ENCODE data around the gene AUTS2.
"Not testable (repeated sequence)": the region's sequence is repeated elsewhere in the genome, so short reads cannot be mapped to it uniquely, and the experiment has no call there.

AUTS2 gene

GRCh38 chr7:70594170-70594569, 995.9 kb downstream of the AUTS2 start:
- DNase-seq (ENCODE audit: low read depth in 2 of 2): no peak

DNA sequence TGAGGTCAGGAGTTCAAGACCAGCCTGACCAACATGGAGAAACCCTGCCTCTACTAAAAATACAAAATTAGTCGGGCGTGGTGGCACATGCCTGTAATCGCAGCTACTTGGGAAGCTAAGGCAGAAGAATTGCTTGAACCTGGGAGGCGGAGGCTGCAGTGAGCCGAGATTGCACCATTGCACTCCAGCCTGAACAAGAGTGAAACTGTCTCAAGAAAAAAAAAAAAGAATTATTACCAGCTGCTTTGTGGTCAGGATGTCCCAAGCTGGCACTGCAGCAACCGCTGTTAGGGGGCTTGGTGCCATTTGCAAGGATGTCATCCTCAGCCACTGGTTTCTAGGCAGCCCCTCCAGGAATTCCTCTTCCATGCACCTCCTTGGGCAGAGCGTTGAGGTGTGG, 996.6 kb downstream of the AUTS2 start:
- not testable (repeated sequence) for DNase-seq (ENCODE audit: low read depth in 2 of 2)

DNA sequence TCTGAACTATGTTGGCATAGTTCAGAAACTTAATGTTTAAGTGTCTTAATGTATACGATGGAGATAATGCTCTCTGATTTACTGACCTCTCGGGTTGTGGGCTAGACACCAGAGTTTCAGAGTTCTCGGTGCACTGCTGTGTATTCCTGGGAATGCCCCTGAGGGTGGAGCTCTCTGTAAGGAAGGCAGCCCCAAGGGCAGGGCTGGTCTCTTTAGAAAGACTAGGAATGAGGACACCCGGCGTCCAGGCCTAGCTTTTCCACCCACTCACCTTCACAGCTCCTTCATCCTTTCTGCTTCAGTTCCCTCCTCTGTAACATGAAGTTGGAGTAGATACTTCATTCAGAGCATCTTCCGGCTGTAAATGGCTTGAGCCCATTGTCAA, 997.1 kb downstream of the AUTS2 start:
- DNase-seq (ENCODE audit: low read depth in 2 of 2): no peak

DNA sequence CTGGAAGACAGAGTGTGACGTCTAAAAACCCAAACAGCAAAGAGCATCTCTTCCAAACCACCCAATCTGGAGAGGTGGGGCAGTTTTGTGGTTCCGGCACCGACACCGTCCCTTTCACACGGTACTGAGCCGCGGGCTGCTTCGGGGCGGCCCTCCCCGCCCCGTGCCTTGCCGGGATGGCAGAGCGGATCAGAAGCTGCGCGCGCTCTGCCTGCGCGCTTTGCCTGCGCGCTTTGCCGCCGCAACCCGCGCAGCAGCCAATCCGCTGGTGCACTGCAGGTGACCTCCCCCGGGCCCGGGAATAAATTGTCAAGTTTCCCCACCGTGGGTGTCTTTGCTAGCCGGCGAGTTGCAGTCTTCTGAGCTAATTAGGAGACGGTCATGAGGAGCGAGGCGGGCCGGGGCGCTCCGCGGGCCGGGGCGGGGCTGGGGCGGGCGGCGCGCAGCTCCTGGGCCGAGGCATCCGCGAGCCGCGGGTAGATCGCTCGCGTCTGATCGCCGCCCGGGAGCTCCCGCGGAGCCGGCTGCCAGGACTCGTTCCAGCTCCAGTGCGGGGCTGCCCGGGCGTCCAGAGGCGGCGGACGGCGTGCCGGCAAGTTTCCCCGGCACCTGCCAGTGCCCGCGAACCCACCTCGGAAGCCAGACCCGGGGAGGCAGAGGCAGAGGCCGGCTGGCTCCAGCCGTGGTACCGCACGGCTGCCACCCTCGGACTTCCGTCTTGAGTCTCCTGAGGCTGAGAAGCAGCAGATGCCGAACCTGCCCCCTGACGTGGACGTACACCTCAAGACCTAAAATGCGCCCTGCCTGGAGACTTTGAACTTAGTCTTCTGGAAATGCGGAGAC, 997.7 kb downstream of the AUTS2 start:
- no peak for DNase-seq (ENCODE audit: low read depth in 2 of 2)

DNA sequence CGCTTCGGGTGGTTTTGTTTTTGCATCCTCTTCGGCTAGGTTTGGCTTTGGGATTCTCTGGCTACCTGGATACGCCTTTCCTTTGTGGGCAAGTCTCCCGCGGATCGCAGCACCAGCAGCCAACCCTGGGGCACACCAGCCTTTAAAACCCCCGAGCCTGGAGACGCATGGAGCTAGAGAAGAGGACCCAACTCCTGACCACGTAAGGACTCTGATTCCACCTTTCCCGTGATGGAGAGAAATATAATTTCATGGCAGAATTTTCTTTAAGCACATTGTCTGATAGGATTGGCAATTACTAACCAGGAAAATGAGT, 998.3 kb downstream of the AUTS2 start:
- DNase-seq (ENCODE audit: low read depth in 2 of 2): no peak

DNA sequence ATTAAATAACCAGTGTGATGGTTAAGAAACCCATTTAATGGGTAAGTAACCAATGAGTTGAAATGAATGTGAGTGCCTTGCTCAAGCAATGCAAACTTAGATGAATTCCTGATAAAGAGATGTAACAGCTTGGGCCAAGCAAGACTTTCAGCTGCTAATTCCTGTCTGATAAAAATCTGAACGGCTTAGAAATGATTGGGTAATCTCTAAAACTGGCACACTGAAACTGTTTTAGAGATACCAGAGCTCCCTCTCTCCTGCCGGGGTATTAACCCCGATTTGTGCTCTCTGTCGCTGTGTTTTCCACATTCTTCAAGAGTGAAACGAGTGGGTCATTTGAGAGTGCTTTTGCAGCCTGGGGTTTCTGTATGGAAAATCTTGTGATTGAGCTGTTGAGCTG, 998.8 kb downstream of the AUTS2 start:
- DNase-seq (ENCODE audit: low read depth in 2 of 2): no peak

- no peak for DNase-seq (ENCODE audit: low read depth in 2 of 2)
Observed at GRCh38 chr7:70598976-70599375, 1000.7 kb downstream of the AUTS2 start.

DNA sequence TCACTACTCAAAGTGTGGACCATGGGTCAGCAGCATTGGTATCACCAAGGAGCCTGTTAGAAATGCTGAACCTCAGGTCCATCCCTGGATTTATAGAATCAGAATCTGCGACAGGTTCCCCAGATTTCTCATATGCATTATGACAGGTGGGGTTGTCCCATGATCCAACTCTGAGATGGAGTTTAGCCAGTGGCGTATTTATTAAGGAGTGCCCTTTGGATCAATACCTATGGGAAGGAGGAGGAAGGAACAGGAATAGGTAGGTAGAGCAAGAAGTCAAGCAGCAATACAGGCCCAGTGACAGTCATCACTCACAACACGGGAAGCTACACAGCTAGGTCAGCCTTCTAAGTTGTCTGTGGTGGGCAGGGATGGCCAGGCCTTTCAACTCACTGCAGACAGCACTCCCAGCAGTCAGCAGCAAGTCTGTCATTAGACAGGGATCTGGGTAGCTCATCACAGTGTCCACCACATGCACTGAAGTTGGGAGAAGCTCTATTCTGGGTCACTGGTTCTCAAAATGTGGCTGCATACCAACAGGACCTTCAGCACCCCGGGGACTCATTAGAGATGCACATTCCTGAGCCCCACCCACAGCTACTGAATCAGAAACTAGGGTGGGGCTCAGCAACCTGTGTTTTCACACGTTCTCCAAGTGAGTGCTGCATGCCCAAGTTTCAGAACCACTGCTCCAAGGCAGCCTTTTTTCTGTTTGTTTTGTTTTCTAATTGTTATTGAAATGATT, 1001.3 kb downstream of the AUTS2 start:
- no peak for DNase-seq (ENCODE audit: low read depth in 2 of 2)

DNA sequence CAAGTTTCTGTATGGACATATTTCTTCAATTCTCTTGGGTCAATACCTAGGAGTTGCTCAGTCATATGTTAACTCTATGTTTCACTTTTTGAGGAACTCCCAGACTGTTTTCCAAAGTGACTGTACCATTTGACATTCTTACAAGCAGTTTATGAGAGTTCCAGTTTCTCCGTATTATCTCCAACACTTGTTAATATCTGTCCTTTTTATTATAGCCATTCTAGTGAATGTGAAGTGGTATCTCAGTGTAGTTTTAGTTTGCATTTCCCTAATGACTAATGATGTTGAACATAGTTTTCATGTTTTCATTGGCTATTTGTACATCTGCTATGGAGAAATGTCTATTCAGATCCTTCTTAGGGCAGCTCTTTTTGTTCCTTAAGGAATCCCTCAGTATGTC, 1002.7 kb downstream of the AUTS2 start:
- no peak for DNase-seq (ENCODE audit: low read depth in 2 of 2)

GRCh38 chr7:70602117-70602516, 1003.8 kb downstream of the AUTS2 start:
- DNase-seq (ENCODE audit: low read depth in 2 of 2): no peak

GRCh38 chr7:70607281-70607680, 1009.0 kb downstream of the AUTS2 start:
- DNase-seq (ENCODE audit: low read depth in 2 of 2): no peak

DNA sequence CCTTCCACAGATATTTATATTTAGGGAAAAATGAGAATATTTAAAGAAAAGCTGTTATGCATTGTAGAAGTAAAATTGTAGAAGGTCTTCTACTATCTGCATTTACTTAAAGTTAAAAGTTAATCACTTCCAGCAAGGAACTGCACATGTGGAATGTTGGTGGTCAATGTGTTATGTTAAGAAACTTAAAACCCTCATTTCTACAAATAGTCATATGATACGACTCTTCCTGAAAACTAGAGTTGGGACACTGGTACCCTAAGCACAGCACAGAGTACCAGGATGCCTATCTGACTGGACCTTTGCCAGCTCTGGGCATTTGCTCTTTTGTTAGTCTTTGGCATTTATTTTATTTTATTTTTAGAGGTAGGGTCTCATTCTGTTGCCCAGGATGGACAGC, 1009.5 kb downstream of the AUTS2 start:
- peak in 1 of 2 experiments; percentile 15 for DNase-seq (ENCODE audit: low read depth in 2 of 2)

DNA sequence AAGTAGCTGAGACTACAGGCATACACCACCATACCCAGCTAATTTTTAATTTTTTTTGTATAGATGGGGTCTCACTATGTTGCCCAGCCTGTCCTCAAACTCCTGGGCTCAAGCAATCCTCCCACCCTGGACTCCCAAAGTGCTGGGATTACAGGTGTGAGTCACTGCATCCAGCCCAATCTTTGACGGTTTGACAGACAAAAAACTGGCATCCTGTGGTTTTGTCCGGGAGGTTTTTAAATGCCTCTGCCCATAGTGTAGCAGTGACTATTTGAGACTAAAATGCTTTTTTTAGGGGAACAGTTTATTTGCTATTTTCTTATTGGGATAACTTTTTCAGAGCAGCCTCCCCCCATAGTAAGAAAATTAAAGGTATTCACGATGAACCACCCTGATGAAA, 1010.0 kb downstream of the AUTS2 start:
- DNase-seq (ENCODE audit: low read depth in 2 of 2): no peak

GRCh38 chr7:70612811-70613210, 1014.5 kb downstream of the AUTS2 start:
- DNase-seq (ENCODE audit: low read depth in 2 of 2): no peak

GRCh38 chr7:70614237-70615045, 1016.2 kb downstream of the AUTS2 start:
- DNase-seq (ENCODE audit: low read depth in 2 of 2): no peak

GRCh38 chr7:70615066-70615606, 1016.9 kb downstream of the AUTS2 start:
- DNase-seq (ENCODE audit: low read depth in 2 of 2): no peak

- DNase-seq (ENCODE audit: low read depth in 2 of 2): no peak
Observed at GRCh38 chr7:70616211-70616610, 1017.9 kb downstream of the AUTS2 start.

DNA sequence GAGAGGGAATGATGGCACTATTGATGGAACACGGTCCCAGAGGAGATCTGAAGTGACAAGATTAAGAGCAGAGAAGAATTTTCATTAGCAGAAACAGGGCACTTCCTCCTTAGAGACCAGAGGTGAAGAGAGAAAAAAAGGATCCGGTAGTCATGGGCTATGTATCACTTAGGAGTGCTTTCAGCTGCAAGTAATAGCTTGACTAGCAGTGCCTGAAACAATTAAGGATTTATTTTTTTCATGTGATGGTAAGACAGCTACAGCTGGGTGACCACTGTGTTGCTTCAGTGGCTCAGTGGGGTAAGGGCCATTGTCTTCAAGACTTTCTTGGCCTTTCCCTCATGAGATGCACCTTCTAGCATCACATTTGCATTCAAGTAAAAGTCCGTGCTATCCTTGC, 1018.5 kb downstream of the AUTS2 start:
- DNase-seq (ENCODE audit: low read depth in 2 of 2): no peak

DNA sequence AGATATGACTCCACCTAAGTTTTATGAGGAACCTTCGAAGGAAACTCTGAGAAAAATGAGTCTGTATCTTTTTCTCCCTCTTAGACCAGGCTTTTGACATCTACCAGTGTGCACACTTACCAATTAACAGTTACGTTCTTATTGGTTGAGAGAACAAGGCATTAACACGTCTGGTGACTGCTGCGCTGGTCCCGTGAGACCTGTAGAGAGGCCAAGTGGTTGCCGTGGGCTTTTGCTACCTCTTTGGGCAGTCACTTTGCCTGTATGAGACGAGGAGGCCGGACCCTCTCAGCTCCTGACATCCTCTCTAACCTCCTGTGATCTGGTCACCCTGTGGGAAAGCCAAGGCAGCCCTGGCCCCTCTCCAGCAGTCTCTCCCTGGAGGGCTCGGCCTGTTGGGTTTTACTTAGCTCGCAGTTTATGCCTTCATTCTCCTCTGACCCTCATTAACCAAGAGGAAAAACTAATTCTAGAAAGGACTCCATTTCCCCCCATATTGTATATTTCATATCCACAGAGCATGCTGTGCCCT, 1019.8 kb downstream of the AUTS2 start:
- DNase-seq (ENCODE audit: low read depth in 2 of 2): no peak

- no peak for DNase-seq (ENCODE audit: low read depth in 2 of 2)
Observed at GRCh38 chr7:70619130-70619529, 1020.9 kb downstream of the AUTS2 start.

DNA sequence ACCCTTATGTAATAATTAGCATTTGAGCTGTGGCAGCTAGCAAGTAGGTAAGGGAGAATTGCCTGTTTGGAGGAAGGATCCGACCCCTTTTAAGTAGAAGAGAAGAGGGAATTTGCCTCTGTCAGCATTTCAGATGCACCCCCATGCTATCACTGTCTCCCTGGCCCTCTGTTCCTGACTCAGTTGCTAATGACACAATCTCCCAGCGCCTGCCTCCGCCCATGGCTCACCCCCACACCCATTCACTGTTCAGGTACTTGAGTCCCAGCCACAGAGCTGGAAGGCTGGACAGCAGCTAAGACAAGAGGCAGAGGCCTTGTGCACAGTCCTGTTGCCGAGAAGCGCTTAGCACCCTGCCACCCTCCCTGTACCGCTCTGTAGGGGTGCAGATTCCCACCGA, 1021.4 kb downstream of the AUTS2 start:
- no peak for DNase-seq (ENCODE audit: low read depth in 2 of 2)
